ENCODE results near the gene PPP1R3E. TPM values are rescaled to one million over a fixed set of nuclear protein-coding genes. Genes with fewer than 3 reads are reported as not detected.
"Not testable (repeated sequence)": the region's sequence is repeated elsewhere in the genome, so short reads cannot be mapped to it uniquely, and the experiment has no call there.

The PPP1R3E gene
- total RNA-seq, 1 donor from 2014 or later = 15.0 TPM

- DNase-seq (ENCODE audit: low read depth, low spot score) = no peak
- H3K27me3 Mint-ChIP-seq (ENCODE audit: low read depth) = peaks cover 6% of the 10 kb centered on the region
- no peak for TF ChIP-seq CTCF (conservative IDR thresholded peaks at IDR 0.05)
- no peaks in the 10 kb centered on the region for H3K36me3 Mint-ChIP-seq (ENCODE audit: low read depth)
- H3K4me3 Mint-ChIP-seq = peak overlapping the region; percentile 95
- H3K27ac Mint-ChIP-seq (ENCODE audit: unreplicated experiment) = peak overlapping the region; percentile 44
- peaks cover 42% of the 10 kb centered on the region for H3K4me1 Mint-ChIP-seq
- no peaks in the 10 kb centered on the region for H3K9me3 Mint-ChIP-seq
These were observed 17.1 kb downstream of the PPP1R3E start for GRCh38 chr14:23285530-23286019.

DNA sequence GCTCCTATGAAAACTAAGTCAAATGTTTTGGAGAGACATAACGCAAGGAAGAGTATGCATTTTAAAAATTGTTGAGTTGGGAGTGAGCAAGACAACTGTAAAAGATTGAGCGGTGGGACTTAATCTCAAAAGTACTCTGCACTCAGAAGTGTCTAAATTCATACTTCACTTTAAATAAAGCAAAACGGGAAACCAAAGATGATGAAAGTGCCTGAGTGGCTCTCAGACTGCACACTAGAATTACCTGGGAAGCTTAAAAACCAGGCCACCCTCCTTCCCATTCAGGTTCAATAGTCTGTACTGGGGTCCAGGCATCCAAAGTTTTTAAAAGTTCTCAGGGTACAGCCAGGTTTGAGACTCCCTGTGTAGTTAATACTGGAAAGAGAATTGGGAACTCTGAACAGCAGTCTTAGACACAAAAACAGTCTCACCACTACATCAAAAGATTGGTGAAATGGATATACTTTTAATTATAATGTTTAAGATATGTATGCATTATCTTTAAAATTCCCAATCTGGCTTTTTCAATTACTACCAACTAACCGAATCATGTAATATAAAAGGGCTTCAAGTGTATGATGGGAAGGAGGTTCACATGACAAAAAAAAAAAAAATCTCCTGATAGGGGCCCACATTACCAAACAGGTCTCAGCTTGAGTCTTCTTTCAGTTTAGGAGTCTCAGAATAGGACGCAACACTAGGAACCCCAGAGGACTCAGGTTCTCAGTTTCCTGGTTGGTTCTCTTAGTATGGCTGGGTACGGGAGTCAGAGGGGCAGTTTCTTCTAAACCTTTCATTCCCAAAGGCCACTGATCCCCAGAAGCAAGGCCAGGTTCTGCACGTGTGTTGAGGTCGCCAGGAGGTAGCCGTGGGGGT, 17.8 kb downstream of the PPP1R3E start:
- peak overlapping the region; percentile 95 for H3K4me3 Mint-ChIP-seq
- H3K27ac Mint-ChIP-seq (ENCODE audit: unreplicated experiment) = peak overlapping the region; percentile 44
- H3K9me3 Mint-ChIP-seq = no peaks in the 10 kb centered on the region
- peaks cover 3% of the 10 kb centered on the region for H3K27me3 Mint-ChIP-seq (ENCODE audit: low read depth)
- no peak for TF ChIP-seq CTCF (conservative IDR thresholded peaks at IDR 0.05)
- DNase-seq (ENCODE audit: low read depth, low spot score) = no peak
- peaks cover 48% of the 10 kb centered on the region for H3K4me1 Mint-ChIP-seq
- no peaks in the 10 kb centered on the region for H3K36me3 Mint-ChIP-seq (ENCODE audit: low read depth)

DNA sequence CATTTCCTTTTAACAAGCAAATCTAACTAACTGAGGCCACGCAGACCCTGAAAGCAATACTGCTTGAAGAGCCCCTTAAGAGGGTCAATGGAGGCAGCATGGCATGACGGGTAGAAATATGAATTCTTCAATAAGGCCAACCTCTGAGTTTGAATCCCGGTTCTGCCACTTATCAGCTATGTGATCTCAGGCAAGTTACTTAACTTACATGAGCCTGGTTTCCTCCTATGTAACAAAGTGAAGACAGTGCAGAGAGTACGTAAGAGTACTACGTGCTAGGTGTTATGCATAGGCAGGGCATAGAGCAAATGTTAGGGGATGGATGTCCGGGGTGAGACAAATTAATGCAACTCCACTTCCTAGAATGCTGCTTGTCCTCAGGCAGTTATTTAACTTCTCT, 21.4 kb downstream of the PPP1R3E start:
- peak overlapping the region; percentile 56 for H3K4me3 Mint-ChIP-seq
- H3K36me3 Mint-ChIP-seq (ENCODE audit: low read depth) = no peaks in the 10 kb centered on the region
- no peak for TF ChIP-seq CTCF (conservative IDR thresholded peaks at IDR 0.05)
- H3K27me3 Mint-ChIP-seq (ENCODE audit: low read depth) = no peaks in the 10 kb centered on the region
- no peak for DNase-seq (ENCODE audit: low read depth, low spot score)
- no peak overlapping the region for H3K27ac Mint-ChIP-seq (ENCODE audit: unreplicated experiment)
- H3K9me3 Mint-ChIP-seq = no peaks in the 10 kb centered on the region
- H3K4me1 Mint-ChIP-seq = peaks cover 46% of the 10 kb centered on the region

DNA sequence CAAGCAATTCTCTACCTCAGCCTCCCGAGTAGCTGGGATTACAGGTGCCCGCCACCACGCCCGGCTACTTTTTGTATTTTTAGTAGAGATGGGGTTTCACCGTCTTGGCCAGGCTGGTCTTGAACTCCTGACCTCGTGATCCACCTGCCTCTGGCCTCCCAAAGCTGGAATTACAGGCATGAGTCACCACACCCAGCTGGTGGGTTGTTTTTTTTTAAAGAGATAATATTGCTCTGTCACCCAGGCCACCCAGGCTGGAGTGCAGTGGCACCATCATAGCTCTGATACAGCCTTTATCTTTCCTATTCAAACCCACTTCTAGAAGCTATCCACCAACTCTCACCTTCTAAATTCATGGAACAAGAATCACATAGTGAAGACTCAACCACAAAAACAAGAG, 24.7 kb downstream of the PPP1R3E start:
- peaks cover 22% of the 10 kb centered on the region for H3K4me1 Mint-ChIP-seq
- not testable (repeated sequence) for H3K36me3 Mint-ChIP-seq (ENCODE audit: low read depth); H3K9me3 Mint-ChIP-seq; H3K4me3 Mint-ChIP-seq; DNase-seq (ENCODE audit: low read depth, low spot score); H3K27ac Mint-ChIP-seq (ENCODE audit: unreplicated experiment); H3K27me3 Mint-ChIP-seq (ENCODE audit: low read depth)

DNA sequence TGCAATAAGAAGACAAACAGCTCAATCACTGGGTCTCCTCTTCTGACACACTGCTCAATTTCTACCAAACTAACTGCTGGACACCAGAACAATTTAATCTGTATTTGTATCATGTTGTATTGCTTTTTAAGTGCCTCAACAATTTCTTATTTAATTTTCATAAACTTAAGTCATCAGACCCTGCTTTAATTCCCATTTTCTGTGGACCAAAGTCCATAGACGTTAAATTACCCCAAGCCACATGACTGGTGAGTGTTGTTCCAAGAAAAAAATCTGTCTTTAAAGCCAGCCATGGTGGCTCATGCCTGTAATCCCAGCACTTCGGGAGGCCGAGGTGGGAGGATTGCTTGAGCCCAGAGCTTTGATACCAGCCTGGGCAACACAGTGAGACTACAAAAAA, 25.5 kb downstream of the PPP1R3E start:
- Mint-ChIP-seq H3K4me1 (peaks cover 19% of the 10 kb centered on the region), H3K27ac (ENCODE audit: unreplicated experiment) (no peak overlapping the region), H3K27me3 (ENCODE audit: low read depth) (no peaks in the 10 kb centered on the region), H3K9me3 (no peaks in the 10 kb centered on the region), H3K4me3 (no peak overlapping the region), H3K36me3 (ENCODE audit: low read depth) (peaks cover 4% of the 10 kb centered on the region)
- TF ChIP-seq CTCF (conservative IDR thresholded peaks at IDR 0.05) = no peak
- no peak for DNase-seq (ENCODE audit: low read depth, low spot score)

GRCh38 chr14:23275412-23275811, 27.2 kb downstream of the PPP1R3E start:
- DNase-seq (ENCODE audit: low read depth, low spot score) = no peak
- no peaks in the 10 kb centered on the region for H3K9me3 Mint-ChIP-seq
- no peak overlapping the region for H3K27ac Mint-ChIP-seq (ENCODE audit: unreplicated experiment)
- H3K27me3 Mint-ChIP-seq (ENCODE audit: low read depth) = no peaks in the 10 kb centered on the region
- H3K4me3 Mint-ChIP-seq = no peak overlapping the region
- H3K4me1 Mint-ChIP-seq = peaks cover 12% of the 10 kb centered on the region
- H3K36me3 Mint-ChIP-seq (ENCODE audit: low read depth) = peaks cover 4% of the 10 kb centered on the region
- TF ChIP-seq CTCF (conservative IDR thresholded peaks at IDR 0.05) = no peak

Measured in neural crest cell (in vitro differentiated cells).